ENCODE data around the gene CD82. TPM values are rescaled to one million over a fixed set of nuclear protein-coding genes. Genes with fewer than 3 reads are reported as not detected.
"Not testable (repeated sequence)": the region's sequence is repeated elsewhere in the genome, so short reads cannot be mapped to it uniquely, and the experiment has no call there.

Gene CD82
- polyA plus RNA-seq, 1 of the 3 experiments (the other 2 are of a cell fraction) = 39.2 TPM

GRCh38 chr11:44559207-44559939, 6.1 kb upstream of the CD82 start:
- CTCF ChIA-PET = interaction anchor here (1.0 to 13.7 kb wide), 8 partner anchors 12 to 531 kb away, joined by 3 to 610 read pairs (median 4); partner anchors contain the start of gene EXT2
- H3K9me3 ChIP-seq = no peaks in the 10 kb centered on the region
- H3K27ac ChIP-seq (ENCODE audit: low read depth in 2 of 2, low read length in 1 of 2) = no peak overlapping the region
- H3K4me1 ChIP-seq (ENCODE audit: control insufficient read depth in 1 of 2, insufficient read depth in 2 of 2, low read depth in 1 of 2, low read length in 1 of 2) = peaks cover 11 to 18% of the 10 kb centered on the region in 2 experiments
- TF ChIP-seq USF2 (IDR thresholded peaks at IDR 0.05; ENCODE audit: borderline replicate concordance, low read depth, low read length) = no peak
- no peak for TF ChIP-seq RFX5 (IDR thresholded peaks at IDR 0.05; ENCODE audit: low read length)
- TF ChIP-seq JUND (IDR thresholded peaks at IDR 0.05) = no peak
- TF ChIP-seq MEF2A (IDR thresholded peaks at IDR 0.05; ENCODE audit: borderline replicate concordance, low read depth) = no peak
- TF ChIP-seq YY1 (IDR thresholded peaks at IDR 0.05; ENCODE audit: low read depth) = no peak
- TF ChIP-seq POLR2AphosphoS5 (IDR thresholded peaks at IDR 0.05; ENCODE audit: low read depth, low read length) = no peak
- no peak for TF ChIP-seq CTCF (IDR thresholded peaks at IDR 0.05)
- TF ChIP-seq, protein P1, sequence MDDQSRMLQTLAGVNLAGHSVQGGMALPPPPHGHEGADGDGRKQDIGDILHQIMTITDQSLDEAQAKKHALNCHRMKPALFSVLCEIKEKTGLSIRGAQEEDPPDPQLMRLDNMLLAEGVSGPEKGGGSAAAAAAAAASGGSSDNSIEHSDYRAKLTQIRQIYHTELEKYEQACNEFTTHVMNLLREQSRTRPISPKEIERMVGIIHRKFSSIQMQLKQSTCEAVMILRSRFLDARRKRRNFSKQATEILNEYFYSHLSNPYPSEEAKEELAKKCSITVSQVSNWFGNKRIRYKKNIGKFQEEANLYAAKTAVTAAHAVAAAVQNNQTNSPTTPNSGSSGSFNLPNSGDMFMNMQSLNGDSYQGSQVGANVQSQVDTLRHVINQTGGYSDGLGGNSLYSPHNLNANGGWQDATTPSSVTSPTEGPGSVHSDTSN (IDR thresholded peaks at IDR 0.05) = no peak
- no peak for TF ChIP-seq NRF1 (IDR thresholded peaks at IDR 0.05; ENCODE audit: low read depth, low read length)
- TF ChIP-seq ELF1 (IDR thresholded peaks at IDR 0.05) = no peak
- no peak for TF ChIP-seq EZH2phosphoT487 (IDR thresholded peaks at IDR 0.05; ENCODE audit: borderline replicate concordance, low read depth)
- no peak for TF ChIP-seq FOXJ3 (CRISPR knock-in tag; IDR thresholded peaks at IDR 0.05)
- no peak for TF ChIP-seq SMC3 (IDR thresholded peaks at IDR 0.05; ENCODE audit: low read depth, low read length)
- TF ChIP-seq NFIC (IDR thresholded peaks at IDR 0.05; ENCODE audit: borderline replicate concordance) = no peak
- H2AFZ ChIP-seq (ENCODE audit: low read depth) = no peak overlapping the region
- H3K9ac ChIP-seq = no peak overlapping the region
- no peak overlapping the region for H3K4me2 ChIP-seq
- DNase-seq = no peak
- peaks cover 5% of the 10 kb centered on the region for H3F3A ChIP-seq (replicated peaks; ENCODE audit: insufficient read depth)
- H3K27me3 ChIP-seq (ENCODE audit: insufficient read depth) = no peaks in the 10 kb centered on the region
- H3K9me2 ChIP-seq = no peaks in the 10 kb centered on the region
- H4K20me1 ChIP-seq (ENCODE audit: insufficient read depth) = no peaks in the 10 kb centered on the region
- POLR2A ChIA-PET = no interaction called here
- 83% methylated on average over 9 of the region's 9 CpGs for WGBS (ENCODE audit: low lambda C conversion rate)
- H3K36me3 ChIP-seq (replicated peaks in 1 of 2; ENCODE audit: control insufficient read depth in 1 of 2, insufficient read depth in 2 of 2, low read length in 1 of 2) = no peaks in the 10 kb centered on the region
- H3K4me3 ChIP-seq (ENCODE audit: low read depth in 2 of 2, low read length in 1 of 2) = no peak overlapping the region
- H3K79me2 ChIP-seq (ENCODE audit: insufficient read depth) = no peaks in the 10 kb centered on the region

- 94% methylated on average over 7 of the region's 7 CpGs for WGBS (ENCODE audit: low lambda C conversion rate)
- POLR2A ChIA-PET = not testable (repeated sequence)
- CTCF ChIA-PET = interaction anchor here (3.7 to 13.7 kb wide), 3 partner anchors 57 to 367 kb away, joined by 16 to 610 read pairs (median 26); no protein-coding TSS in a partner anchor
These were observed 5.5 kb upstream of the CD82 start for GRCh38 chr11:44559940-44560300.

More at GRCh38 chr11:44559940-44560300, 5.5 kb upstream of the CD82 start:
- not testable (repeated sequence) for DNase-seq; H3K9ac ChIP-seq; H3K4me2 ChIP-seq; H3K9me2 ChIP-seq; H4K20me1 ChIP-seq (ENCODE audit: insufficient read depth); H3K27me3 ChIP-seq (ENCODE audit: insufficient read depth); H3K4me3 ChIP-seq (ENCODE audit: low read depth in 2 of 2, low read length in 1 of 2); H3K36me3 ChIP-seq (replicated peaks in 1 of 2; ENCODE audit: control insufficient read depth in 1 of 2, insufficient read depth in 2 of 2, low read length in 1 of 2); H3K27ac ChIP-seq (ENCODE audit: low read depth in 2 of 2, low read length in 1 of 2); H3K79me2 ChIP-seq (ENCODE audit: insufficient read depth); H3K9me3 ChIP-seq; H2AFZ ChIP-seq (ENCODE audit: low read depth)
- Histone ChIP-seq H3K4me1 (ENCODE audit: control insufficient read depth in 1 of 2, insufficient read depth in 2 of 2, low read depth in 1 of 2, low read length in 1 of 2) (peaks cover 16 to 23% of the 10 kb centered on the region in 2 experiments), H3F3A (replicated peaks; ENCODE audit: insufficient read depth) (peaks cover 10% of the 10 kb centered on the region)
